ENCODE data around the gene THRSP.
A peak's percentile ranks its signal among the peaks of the same experiment; 100 is the strongest.
"Not testable (repeated sequence)": the region's sequence is repeated elsewhere in the genome, so short reads cannot be mapped to it uniquely, and the experiment has no call there.

THRSP gene

DNA sequence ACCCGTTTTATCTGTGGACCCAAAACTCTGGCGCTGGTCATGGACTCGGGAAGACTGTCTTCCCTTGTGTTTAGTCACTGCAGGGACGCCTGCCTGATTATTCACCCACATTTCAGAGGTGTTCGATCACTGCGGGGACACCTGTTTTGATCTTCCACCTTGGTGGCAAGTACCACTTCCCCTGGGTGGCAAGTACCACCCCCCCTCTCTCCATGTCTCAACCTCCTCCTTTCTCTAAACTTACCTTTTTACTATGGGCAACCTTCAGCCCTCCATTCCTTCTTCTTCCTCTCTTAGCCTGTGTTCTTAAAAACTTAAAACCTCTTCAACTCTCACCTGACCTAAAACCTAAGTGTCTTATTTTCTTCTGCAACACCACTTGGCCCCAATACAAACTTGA is 17.9 kb downstream of the THRSP start:
- H3K4me3 Mint-ChIP-seq, result peak overlapping the region; percentile 55
- peaks cover 13% of the 10 kb centered on the region for H3K36me3 Mint-ChIP-seq (ENCODE audit: low read depth)
- H3K4me1 Mint-ChIP-seq, result peaks cover 22% of the 10 kb centered on the region
- H3K27me3 Mint-ChIP-seq (ENCODE audit: low read depth, poor library complexity), result peaks cover 19% of the 10 kb centered on the region
- DNase-seq, result no peak
- peak overlapping the region; percentile 50 for H3K27ac Mint-ChIP-seq
- TF ChIP-seq, protein P1, sequence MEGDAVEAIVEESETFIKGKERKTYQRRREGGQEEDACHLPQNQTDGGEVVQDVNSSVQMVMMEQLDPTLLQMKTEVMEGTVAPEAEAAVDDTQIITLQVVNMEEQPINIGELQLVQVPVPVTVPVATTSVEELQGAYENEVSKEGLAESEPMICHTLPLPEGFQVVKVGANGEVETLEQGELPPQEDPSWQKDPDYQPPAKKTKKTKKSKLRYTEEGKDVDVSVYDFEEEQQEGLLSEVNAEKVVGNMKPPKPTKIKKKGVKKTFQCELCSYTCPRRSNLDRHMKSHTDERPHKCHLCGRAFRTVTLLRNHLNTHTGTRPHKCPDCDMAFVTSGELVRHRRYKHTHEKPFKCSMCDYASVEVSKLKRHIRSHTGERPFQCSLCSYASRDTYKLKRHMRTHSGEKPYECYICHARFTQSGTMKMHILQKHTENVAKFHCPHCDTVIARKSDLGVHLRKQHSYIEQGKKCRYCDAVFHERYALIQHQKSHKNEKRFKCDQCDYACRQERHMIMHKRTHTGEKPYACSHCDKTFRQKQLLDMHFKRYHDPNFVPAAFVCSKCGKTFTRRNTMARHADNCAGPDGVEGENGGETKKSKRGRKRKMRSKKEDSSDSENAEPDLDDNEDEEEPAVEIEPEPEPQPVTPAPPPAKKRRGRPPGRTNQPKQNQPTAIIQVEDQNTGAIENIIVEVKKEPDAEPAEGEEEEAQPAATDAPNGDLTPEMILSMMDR (IDR thresholded peaks at IDR 0.05), result no peak
- no peaks in the 10 kb centered on the region for H3K9me3 Mint-ChIP-seq

DNA sequence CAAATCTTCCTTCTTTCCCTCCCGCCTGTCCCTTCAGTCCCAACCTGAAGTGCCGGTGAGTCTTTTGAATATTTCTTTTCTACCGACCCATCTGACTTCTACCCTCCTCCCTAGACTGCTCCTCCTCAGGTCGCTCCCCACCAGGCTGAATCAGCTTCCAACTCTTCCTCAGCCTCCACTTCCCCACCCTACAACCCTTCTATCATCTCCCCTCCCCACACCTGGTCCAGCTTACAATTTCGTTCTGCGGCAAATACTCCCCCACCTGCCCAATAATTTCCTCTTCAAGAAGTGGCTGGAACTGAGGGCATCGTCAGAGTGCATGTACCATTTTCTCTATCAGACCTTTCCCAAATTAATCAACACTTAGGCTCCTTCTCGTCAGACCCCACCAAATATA is 18.5 kb downstream of the THRSP start:
- no peaks in the 10 kb centered on the region for H3K9me3 Mint-ChIP-seq
- TF ChIP-seq, protein P1 (IDR thresholded peaks at IDR 0.05), result no peak
- peaks cover 18% of the 10 kb centered on the region for H3K4me1 Mint-ChIP-seq
- no peak for DNase-seq
- no peak overlapping the region for H3K4me3 Mint-ChIP-seq
- H3K36me3 Mint-ChIP-seq (ENCODE audit: low read depth), result peaks cover 9% of the 10 kb centered on the region
- peak overlapping the region; percentile 13 for H3K27ac Mint-ChIP-seq
- H3K27me3 Mint-ChIP-seq (ENCODE audit: low read depth, poor library complexity), result peaks cover 19% of the 10 kb centered on the region

DNA sequence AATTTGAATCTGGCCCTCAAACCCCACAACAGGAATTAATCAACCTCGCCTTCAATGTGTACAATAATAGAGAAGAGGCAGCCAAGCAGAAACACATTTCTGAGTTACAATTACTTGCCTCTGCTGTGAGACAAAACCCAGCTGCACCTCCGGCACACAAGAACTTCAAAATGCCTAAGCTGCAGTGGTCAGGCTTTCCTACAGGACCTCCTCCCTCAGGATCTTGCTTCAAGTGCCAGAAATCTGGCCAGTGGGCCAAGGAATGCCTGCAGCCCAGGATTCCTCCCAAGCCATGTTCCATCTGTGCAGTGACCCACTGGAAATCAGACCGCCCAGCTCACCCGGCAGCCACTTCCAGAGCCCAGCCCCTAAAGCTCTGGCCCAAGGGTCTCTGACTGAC is 19.4 kb downstream of the THRSP start:
- Mint-ChIP-seq H3K27me3 (ENCODE audit: low read depth, poor library complexity) (peaks cover 19% of the 10 kb centered on the region), H3K4me1 (peaks cover 13% of the 10 kb centered on the region), H3K4me3 (no peak overlapping the region), H3K27ac (no peak overlapping the region), H3K9me3 (no peaks in the 10 kb centered on the region), H3K36me3 (ENCODE audit: low read depth) (peaks cover 4% of the 10 kb centered on the region)
- TF ChIP-seq, protein P1 (IDR thresholded peaks at IDR 0.05), result no peak
- DNase-seq, result no peak

DNA sequence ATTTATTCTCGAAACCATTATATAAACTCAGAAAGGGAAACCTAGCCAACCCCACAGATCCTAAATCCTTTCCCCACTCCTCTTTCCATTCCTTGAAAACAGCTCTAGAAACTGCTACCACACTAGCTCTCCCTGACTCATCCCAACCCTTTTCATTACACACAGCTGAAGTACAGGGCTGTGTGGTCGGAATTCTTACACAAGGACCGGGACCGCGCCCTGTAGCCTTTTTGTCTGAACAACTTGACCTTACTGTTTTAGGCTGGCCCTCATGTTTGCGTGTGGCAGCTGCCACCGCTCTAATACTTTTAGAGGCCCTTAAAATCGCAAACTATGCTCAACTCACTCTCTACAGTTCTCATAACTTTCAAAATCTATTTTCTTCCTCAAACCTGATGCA is 20.8 kb downstream of the THRSP start:
- not testable (repeated sequence) for H3K4me3 Mint-ChIP-seq; H3K27ac Mint-ChIP-seq; H3K36me3 Mint-ChIP-seq (ENCODE audit: low read depth)

DNA sequence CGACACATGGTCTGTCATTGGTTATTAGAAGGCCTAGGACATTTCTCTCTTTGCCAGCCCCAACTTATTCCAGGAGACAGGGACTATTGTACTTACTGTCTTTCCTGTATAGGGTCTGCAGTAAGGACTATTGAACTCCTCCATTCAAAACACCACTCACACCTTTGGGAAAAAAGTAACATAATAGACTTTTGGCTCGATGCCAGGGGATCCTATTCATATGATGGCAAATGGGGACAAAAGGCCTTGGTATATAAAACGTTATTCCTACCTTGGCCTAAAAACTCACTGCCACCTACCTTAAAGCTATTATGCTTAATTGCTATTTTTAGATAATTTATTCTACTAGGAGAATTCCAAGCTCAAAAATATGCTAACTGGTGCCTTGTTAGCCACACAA is 22.3 kb downstream of the THRSP start:
- Mint-ChIP-seq H3K27me3 (ENCODE audit: low read depth, poor library complexity) (peaks cover 19% of the 10 kb centered on the region), H3K4me1 (no peaks in the 10 kb centered on the region), H3K4me3 (no peak overlapping the region), H3K9me3 (no peaks in the 10 kb centered on the region), H3K27ac (no peak overlapping the region), H3K36me3 (ENCODE audit: low read depth) (peaks cover 6% of the 10 kb centered on the region)
- DNase-seq, result no peak
- TF ChIP-seq, protein P1 (IDR thresholded peaks at IDR 0.05), result no peak

More for the DNA sequence above, 20.8 kb downstream of the THRSP start:
- not testable (repeated sequence) for H3K9me3 Mint-ChIP-seq, DNase-seq, H3K4me1 Mint-ChIP-seq
- H3K27me3 Mint-ChIP-seq (ENCODE audit: low read depth, poor library complexity), result peaks cover 19% of the 10 kb centered on the region

DNA sequence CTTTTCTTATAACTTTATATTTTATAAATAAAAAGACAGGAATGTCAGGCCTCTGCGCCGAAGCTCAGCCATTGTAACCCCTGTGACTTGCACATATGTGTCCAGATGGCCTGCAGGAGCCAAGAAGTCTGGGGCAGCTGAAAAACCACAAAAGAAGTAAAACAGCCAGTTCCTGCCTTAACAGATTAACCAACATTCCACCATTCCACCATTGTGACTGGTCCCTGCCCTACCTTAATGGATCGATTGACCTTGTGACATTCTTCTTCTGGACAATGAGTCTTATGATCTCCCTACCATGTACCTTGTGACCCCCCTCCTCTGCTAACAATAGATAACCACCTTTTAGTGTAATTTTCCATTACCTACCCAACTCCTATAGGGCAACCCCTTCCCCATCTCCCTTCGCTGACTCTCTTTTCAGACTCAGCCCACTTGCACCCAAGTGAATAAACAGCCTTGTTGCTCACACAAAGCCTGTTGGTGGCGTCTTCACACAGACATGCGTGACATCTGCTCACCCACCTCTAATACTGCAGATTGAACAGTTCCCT is 22.9 kb downstream of the THRSP start:
- Mint-ChIP-seq H3K27ac (peak overlapping the region; percentile 13), H3K27me3 (ENCODE audit: low read depth, poor library complexity) (peaks cover 13% of the 10 kb centered on the region)
- not testable (repeated sequence) for H3K4me3 Mint-ChIP-seq; H3K9me3 Mint-ChIP-seq; H3K4me1 Mint-ChIP-seq; DNase-seq; H3K36me3 Mint-ChIP-seq (ENCODE audit: low read depth)

DNA sequence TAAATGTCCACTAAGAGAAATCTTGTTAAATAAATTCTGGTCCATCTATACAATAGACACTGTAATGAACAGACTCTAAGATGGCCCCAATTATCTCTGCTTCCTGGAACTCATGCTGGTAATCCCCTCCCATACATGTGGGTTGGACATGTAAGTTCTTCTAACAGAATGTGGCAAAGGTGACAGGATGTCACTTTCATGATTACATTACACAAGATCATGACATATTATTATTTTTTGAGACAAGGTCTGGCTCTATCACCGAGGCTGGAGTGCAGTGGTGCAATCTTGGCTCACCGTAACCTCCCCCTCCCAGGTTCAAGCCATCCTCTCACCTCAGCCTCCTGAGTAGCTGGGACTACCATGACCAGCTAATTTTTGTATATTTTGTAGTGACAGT is 30.6 kb downstream of the THRSP start:
- no peaks in the 10 kb centered on the region for H3K27me3 Mint-ChIP-seq (ENCODE audit: low read depth, poor library complexity)
- TF ChIP-seq, protein P1 (IDR thresholded peaks at IDR 0.05), result no peak
- H3K36me3 Mint-ChIP-seq (ENCODE audit: low read depth), result peaks cover 50% of the 10 kb centered on the region
- H3K9me3 Mint-ChIP-seq, result no peaks in the 10 kb centered on the region
- H3K27ac Mint-ChIP-seq, result no peak overlapping the region
- no peak for DNase-seq
- H3K4me3 Mint-ChIP-seq, result no peak overlapping the region
- H3K4me1 Mint-ChIP-seq, result no peaks in the 10 kb centered on the region

Measured in nephron progenitor cell (in vitro differentiated cells).